Ramos (cell line): ENCODE measurements around the gene KCNN3.

Source experiments
- in situ Hi-C: fragments of 300-500 bp; cut with MboI; formaldehyde crosslinking; loops from one replicate; pipeline ENCODE4 v1.14.3; 2022; ENCODE audit warnings: low sequenced_read_pairs; ENCODE audit not compliant: unreplicated experiment

KCNN3 gene

DNA sequence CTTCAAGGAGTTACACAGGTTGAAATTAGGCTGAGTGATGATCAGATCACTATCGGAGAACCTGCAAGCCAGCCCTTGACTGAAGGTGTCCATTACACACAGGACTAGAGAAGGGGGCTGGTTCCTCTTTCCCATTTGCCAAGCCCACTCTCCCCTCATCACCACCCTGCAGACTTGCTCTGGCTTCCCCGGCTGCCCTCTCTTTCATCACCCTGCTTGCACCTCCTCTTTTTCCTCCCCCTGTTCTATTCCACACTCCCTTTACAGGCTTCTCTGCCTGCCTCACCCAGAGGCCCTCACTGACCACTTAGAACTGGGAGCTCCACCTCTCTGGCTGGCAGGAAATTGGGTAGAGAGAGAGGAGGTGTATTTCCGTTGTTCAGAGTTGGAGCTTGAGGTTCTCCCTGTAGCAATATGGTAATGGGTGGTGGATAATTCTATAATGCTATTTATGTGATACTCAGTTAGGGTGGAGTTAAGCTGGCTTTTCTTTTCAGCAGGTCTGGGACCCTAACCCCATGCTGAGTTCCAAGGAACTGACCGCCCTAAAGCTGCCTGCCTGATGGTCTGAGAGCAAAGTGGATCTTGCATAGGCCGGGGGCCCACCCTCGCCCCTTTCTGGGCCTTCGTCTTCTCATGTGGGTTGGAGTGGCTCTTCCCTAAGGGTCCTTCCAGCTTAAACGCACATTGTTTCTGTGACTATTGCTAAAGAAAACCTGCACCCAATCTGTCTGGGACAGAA, 150.3 kb downstream of the KCNN3 start:
- in situ Hi-C loops = no loop called here

DNA sequence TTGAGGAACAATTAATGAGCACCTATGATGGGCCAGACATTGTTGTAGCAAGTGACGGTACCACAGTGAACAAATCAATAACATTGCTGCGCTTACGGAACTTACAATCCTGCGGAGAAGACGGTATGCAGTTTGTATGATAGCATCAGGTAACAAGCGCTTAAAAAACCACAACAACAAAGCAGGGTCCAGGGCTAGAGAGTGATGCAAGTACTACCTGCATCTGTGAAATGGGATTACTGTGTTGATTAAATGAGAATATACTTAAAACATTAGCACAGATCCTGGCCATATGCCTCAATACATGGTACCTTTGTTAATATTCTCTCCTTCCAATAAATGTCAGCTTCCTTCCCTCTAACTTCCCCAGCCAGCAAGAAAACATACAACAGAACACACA, 151.5 kb downstream of the KCNN3 start:
- in situ Hi-C loops = no loop called here

DNA sequence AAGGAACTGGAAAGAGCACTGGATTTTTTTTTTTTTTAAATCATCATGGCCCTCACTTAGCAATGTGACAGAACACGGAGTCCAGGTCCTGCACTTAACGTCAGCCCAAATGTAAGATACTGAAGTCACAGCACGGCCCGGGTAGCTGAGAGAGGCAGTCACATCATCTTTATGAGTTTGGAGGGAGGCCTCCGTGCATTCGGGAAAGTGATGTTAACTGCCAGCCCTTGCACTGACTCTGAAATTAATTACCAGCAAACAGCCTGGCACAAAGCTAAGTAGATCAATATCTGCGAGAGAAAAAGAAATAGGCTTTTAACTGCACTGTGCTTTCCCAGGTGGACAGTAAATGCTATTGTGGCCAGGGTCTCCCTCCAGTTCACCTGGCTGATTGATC, 152.6 kb downstream of the KCNN3 start:
- in situ Hi-C loops = no loop called here

DNA sequence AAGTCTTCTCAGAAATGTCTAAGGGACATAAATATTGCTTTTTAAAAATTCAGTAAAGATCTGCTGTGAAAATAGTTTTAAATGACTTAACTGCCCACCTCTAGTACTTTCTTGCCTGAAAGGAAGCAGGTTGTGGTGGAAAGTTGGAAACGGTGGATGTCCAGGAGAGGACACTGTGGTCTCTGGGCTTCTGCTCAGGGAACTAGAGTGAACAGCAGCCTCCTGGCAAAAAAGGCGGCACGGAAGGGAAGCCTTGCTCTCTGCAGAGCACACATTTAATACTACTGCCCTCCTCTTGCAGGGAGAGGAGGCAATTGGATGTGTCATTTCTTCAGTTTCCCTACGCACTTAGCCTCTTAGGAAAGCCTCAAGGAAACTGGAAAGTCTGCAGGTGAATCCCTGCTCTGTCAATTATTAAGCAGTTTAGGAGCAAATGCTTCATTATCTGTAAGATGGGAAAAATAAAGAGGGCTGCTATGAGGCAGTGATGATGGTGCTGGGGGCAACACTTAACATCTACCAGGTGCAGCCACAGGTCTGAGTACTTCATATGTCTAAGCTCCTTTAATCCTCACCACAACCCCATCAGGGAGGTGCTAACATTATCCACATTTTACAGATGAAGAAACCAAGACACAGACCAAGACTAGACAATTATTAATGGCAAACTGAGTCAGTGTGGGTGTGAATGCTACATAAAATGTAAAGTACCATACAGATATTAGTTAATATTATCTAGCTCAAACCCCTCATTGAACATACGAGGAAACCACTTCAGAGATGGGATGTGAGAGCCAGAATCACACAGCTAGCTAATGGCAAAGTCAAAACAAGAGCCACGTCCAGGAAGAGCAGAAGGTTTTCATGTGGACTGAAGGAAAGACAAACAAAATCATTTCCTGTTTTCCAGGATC, 153.2 kb downstream of the KCNN3 start:
- in situ Hi-C loops = no loop called here

DNA sequence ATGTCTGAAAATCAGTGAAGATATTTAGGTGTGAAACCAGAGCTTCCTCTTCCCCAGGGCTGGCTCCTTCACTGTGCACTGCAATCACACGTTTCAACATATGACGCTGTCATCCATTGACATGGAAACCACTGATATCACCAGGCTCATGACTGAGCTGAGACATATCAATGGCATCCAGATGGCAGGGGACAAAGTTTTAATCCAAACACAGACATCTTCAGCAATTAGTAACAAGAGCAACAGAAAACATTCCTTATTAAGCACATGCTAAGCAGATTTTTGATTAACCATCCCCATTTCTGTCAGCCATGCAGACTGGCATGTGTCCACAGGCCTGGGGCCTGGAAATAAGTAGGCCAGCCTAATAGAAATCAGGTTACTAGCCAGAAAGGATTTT, 154.1 kb downstream of the KCNN3 start:
- in situ Hi-C loops = no loop called here

DNA sequence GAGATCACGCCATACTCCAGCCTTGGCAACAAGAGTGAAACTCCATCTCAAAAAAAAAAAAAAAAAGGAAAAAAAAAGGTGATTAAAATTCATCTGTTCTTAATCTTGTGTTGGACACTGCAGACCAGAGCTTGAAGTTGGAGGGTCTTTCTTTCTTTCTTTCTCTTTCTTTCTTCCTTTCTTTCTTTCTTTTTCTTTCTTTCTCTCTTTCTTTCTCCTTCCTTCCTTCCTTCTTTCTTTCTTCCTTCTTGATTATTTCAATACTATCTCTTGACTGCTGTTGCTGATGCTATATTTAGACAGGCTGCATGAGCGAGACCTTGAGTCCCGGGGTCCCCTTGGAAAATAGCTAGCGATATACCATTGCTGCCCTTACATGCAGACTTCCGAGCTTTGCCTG, 154.7 kb downstream of the KCNN3 start:
- in situ Hi-C loops = no loop called here

DNA sequence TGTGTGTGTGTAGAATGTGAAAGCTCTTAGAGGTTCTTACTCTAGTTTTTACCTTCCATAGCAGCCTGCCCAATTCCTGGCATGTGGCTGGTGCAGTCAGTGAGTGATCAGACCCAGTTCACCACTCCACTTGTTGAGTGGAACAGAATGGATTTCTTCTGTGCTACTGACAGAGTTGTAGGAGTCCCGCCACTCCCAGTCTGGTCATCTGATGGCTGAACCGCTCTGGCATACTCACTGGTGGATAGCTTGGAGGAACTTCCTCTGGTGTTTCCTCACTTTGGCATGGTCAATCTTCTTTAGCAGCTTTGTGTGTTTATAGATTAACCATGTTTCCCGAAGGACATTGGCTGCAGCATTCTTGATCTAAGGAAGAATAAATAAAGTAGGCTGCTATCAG, 155.4 kb downstream of the KCNN3 start:
- in situ Hi-C loops = no loop called here

DNA sequence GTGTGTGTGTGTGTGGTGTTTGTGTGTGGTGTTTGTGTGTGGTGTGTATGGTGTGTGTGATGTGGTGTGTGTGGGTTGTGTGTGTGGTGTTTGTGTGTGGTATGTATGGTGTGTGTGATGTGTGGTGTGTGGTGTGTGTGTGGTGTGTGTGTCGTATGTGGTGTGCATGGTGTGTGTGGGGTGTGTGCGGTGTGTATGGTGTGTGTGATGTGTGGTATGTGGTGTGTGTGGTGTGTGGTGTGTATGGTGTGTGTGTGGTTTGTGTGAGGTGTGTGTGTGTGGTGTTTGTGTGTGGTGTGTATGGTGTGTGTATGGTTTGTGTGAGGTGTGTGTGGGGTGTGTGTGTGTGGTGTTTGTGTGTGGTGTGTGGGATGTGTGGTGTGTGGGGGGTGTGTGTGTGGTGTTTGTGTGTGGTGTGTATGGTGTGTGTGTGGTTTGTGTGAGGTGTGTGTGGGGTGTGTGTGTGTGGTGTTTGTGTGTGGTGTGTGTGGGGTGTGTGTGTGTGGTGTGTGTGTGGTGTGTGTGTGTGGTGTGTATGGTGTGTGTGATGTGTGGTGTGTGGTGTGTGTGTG, 155.9 kb downstream of the KCNN3 start:
- in situ Hi-C loops = no loop called here

DNA sequence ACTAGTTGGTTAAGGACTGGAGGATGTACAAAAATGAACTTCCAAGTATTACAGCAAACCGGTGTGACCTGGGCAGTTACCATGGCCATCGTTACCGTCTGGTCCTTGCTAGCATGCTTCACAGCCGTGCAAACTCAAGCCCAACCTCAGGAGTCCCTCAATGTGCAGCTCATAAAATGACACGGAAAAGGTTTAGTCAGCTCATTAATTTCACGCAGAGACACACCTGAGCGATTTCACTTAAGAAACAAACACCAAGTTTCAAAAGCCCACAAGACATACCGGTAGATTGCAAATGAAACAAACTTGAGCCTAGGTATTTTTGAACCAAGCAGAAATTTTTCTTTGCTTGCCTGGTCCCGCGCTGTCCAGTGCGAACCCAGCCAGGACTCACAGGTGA, 157.1 kb downstream of the KCNN3 start:
- in situ Hi-C loops = no loop called here

DNA sequence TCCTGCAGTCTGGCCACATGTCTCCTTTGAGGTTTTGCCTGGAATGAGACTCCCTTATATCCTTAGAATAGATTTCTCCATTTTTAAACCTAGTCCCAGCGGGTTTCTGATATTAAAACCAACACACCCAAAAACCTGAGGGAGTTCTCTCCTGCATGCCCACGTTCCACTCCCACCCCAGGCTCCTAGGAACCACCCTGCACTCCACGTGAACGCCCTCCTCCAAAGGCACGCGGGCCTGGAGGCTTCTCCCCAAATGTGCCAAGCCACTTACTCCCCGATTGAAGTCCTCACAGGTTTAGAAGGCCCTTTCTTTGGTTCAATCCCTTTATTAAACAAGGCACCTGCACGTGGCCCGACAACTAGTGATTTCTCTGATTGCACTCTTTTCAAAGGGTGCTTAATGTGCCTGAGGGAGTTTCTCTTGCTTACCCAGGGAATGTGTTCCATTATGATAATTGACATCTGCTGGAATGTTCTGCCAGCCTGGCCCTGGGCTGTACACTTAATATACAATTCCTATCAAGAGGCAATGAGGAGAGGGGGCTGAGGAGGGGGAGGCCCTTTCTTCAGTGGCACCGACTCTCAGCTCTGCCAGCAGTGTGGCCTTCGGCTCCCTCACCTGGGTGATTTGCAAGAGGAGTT, 157.8 kb downstream of the KCNN3 start:
- in situ Hi-C loops = no loop called here

DNA sequence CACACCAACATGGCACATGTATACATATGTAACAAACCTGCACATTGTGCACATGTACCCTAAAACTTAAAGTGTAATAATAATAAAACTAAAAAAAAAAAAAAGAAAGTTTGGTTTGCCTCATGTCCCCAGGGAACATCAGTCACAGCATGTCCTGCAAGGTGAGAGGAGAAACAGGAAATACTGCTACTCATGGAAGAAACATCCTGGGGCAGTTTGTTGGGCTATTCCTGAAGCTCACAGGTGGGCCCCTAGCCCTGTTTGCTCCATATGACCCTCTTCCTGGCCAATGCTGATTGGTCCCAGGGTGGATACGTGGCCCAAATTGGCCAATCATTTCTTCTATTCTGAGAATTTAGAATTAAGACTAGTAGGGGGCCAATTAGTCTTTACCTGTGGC, 158.7 kb downstream of the KCNN3 start:
- in situ Hi-C loops = no loop called here

DNA sequence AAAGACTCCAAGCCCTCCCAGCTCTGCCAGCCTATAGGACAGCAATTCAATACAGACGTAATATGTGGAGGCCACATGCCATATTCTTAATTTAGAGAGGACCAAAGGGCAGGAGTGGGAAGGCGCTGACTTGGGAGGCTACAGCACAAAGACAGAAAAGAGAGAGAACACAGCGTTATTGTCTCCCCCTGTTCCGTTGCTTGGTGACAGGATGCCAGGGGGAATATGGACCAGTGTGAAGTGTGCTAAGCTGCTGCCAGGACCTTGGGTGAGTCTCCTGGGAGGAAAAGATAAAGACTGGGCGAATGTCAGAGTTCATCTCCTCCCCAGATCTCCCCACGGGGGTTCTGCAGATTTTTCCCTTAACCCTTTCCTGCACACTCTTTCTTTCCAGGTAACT, 160.0 kb downstream of the KCNN3 start:
- in situ Hi-C loops = no loop called here

DNA sequence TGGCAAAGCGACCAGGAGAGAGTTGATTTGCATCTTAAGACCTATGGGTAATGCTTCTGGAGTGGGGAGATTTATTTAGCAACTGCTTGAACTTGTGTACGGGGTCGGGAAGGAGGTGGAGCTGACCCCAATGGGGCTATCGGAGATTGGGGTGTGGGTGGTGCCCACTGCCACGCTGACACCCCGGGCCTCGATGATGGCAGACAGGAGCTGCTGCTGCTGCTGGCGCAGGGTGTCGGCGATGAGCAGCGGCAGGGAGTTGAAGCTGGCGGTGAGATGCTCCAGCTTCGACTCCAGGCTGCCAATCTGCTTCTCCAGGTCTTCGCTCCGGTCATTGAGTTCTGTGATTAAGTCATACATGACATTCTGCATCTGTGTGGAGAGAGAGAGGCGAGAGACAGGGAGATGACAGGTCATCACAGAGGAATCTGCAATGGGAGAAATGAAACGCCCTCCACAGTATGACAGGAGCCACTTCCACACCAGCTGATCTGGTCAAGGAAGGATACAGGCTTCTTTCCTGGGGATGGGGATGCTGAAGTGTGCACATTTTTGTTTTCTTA, 162.1 kb downstream of the KCNN3 start:
- in situ Hi-C loops = no loop called here

DNA sequence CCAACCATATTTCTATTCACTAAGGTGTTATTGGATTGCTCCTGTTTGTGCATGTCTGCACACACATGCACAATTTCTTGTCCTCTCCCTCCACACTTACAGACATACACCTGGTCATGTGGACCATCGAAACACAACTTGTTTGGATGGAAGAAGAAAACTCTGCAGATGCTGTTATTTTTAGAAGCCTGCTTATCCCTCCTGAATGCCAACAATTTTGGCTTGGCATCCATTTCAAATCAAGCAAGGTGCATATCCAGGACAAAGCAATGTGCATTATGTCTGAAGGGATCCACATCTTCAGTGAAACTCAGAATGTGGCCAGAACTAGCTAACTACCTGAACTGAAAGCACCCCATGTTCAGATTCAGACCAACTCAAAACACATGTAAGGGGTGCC, 163.2 kb downstream of the KCNN3 start:
- in situ Hi-C loops = no loop called here

DNA sequence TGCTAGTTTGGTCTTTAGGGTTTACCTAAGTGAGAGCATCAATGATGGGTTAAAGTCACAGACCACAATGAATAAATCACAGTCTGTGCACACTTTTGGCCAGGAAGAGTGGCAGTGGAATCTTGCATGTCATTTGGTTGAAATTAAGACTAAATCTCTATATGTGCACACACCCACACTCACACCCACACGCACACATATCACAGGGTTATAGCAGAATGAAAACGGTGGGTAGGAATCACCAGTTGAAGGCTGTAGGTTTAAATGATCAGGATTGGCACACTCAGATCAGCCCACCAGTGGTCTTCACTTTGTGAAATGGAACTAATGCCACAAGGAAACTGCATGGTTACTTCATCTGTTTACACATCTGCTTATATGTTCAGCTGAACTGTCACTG, 164.5 kb downstream of the KCNN3 start:
- in situ Hi-C loops = no loop called here

DNA sequence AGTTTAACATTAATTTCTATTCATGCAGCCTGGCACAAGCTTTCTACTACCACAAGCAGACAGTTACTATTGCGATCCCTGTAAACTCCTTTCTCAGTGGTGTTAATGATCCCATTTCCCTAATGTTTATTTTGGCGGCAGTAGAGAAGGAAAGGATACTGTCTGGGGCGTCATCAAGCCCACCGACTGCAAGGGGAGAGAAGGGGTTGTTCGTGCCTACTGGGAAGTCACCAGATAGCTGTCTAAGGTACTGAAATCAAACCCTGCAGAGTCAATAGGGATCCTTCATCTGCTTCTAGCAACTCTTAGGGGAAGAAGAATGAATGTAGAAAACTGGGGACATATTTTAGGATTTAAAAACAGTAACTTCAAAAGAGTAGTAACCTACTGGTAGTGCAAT, 166.9 kb downstream of the KCNN3 start:
- in situ Hi-C loops = no loop called here

DNA sequence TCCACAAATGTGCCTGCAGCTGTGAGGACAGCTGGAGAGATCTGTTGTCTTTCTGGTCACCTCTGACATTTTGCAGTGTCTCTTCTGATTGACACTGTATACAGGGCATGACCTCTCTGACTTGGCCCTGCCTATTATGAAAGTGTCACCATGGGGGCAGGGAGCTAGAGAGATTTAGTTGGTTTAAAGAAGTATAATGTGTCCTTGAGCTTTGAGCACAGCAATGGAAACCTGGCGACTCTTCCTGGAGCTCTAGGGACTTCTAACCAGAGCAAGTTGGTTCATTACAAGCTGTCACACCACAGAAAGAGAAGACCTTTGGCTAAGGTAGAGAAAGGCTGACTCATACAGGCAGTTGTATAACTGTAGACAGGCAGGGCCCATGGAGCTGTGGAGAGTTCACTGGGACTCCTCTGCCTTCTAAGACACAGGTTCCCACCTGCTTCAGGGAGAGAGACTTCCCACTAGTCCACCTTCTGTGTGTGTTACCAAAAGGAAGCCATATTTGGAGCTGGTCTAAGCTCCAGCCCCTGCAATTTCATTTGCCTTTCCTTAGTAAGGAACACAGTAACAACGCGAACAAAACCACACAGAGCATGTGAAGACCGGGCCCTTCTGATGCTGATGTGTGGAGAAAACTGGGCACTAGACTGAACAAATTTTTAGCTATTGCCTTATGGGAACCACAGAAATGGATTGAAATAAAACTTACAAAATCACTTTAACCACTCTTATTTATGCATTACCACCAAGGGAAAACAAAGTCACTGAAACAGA, 171.6 kb downstream of the KCNN3 start:
- in situ Hi-C loops = no loop called here

DNA sequence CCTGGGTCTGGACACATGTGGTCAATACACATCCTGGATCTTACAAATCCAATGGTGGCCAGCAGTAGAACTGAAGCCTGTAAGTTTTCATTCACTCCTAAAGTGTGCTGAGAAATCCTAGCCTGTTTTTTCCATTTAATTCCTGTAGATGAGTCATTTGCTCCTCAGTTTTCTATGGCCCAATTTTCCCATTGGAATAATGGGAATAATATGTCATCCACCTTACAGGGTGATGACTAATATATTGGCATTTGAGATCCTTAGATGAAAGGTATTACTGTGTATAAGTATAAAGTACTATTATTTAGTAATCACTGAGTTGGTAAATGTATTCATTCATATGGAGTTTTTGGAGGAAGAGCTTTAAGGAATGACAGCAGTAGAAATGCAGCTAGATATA, 172.4 kb downstream of the KCNN3 start:
- in situ Hi-C loops = no loop called here

DNA sequence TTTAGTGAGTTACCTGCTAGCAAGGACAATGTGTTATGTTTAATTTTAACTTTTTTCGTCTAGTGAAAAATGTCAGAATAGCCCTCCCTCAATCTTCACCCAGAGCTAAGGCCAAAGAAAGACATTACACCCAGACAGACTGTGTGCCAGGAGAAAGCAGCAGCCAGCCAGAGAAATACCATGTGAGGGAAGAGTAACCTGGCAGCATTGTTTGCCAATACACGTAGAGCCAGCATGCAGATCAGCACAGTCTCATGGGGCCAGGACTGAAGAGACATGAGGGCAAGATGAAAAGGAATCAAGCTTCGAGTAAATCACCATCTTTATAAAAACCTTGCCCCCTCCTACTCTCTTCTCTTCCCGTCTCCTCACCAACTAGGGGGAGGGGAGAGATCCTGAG, 173.6 kb downstream of the KCNN3 start:
- in situ Hi-C loops = no loop called here

DNA sequence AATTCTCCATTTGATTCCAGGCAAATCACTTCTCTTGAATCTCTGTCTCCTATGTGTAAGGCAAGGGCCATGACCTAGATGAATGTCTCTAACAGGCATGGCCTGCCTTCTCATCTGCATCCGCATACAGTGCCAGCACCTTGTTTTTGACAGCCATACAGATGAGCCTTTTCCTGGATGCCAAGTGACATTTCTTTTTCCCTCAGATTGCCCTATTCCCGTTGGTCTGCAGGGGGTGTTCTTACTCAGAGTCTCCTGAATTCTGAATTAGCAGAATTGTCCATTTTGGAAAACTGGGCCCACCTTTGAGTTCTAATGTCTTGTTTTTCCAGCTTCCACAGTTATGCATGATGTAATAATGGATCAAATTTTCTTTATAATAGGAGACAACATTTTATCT, 174.1 kb downstream of the KCNN3 start:
- in situ Hi-C loops = no loop called here
